Fibroblast of lung (primary cell): ENCODE measurements around the gene SPINT2. TPM values are rescaled to one million over a fixed set of nuclear protein-coding genes. Genes with fewer than 3 reads are reported as not detected.
"Not testable (repeated sequence)": the region's sequence is repeated elsewhere in the genome, so short reads cannot be mapped to it uniquely, and the experiment has no call there.

Experiments
- DNase-seq, 2 donors: peaks; one replicate each; pipeline versions ENCODE4 v3.0.0 to v3.0.0-alpha.2; 2010; ENCODE audit warnings: low read depth in 2 of 2
- H2AFZ ChIP-seq: 2 replicates; pipeline ENCODE4 v1.5.1; 2012; ENCODE audit warnings: low read length, control low read depth, inconsistent platforms
- H3K27ac ChIP-seq: 2 replicates; pipeline ENCODE4 v1.5.1; 2011; ENCODE audit warnings: low read length, control low read depth; ENCODE audit not compliant: insufficient read depth
- H3K27me3 ChIP-seq: 2 replicates; pipeline ENCODE4 v1.5.1; 2011; ENCODE audit warnings: mild to moderate bottlenecking, low read length; ENCODE audit not compliant: control insufficient read depth, insufficient read depth
- H3K36me3 ChIP-seq: 2 replicates; pipeline ENCODE4 v1.5.1; 2011; ENCODE audit warnings: low read length; ENCODE audit not compliant: control insufficient read depth, insufficient read depth
- H3K4me1 ChIP-seq: 2 replicates; pipeline ENCODE4 v1.5.1; 2011; ENCODE audit warnings: low read length; ENCODE audit not compliant: control insufficient read depth, insufficient read depth; ENCODE audit errors: extremely low read depth
- H3K4me2 ChIP-seq: 2 replicates; pipeline ENCODE4 v1.5.1; 2011; ENCODE audit warnings: low read length, control low read depth; ENCODE audit not compliant: insufficient read depth; ENCODE audit errors: extremely low read depth
- H3K4me3 ChIP-seq, 4 experiments: fragments of 200-600 bp in 1 of 4; sonication (generic) in 1 of 4; replicated peaks in 1 of 4; 2 replicates each; pipeline ENCODE4 v1.5.1; 2011 to 2016; ENCODE audit warnings: low read length in 4 of 4, low read depth in 3 of 4, mild to moderate bottlenecking in 3 of 4, control low read depth in 2 of 4, inconsistent platforms in 1 of 4, mixed read lengths in 1 of 4; ENCODE audit not compliant: insufficient read depth in 1 of 4; ENCODE audit errors: control extremely low read depth in 1 of 4
- H3K79me2 ChIP-seq: 2 replicates; pipeline ENCODE4 v1.5.1; 2012; ENCODE audit warnings: mild to moderate bottlenecking, low read length, inconsistent platforms; ENCODE audit not compliant: control insufficient read depth, insufficient read depth
- H3K9ac ChIP-seq: 2 replicates; pipeline ENCODE4 v1.5.1; 2011; ENCODE audit warnings: mild to moderate bottlenecking, low read length, control low read depth; ENCODE audit not compliant: insufficient read depth
- H3K9me3 ChIP-seq: 2 replicates; pipeline ENCODE4 v1.5.1; 2012; ENCODE audit warnings: low read depth, low read length; ENCODE audit not compliant: control insufficient read depth, insufficient read depth
- H4K20me1 ChIP-seq: 2 replicates; pipeline ENCODE4 v1.5.1; 2011; ENCODE audit warnings: low read length; ENCODE audit not compliant: control insufficient read depth, insufficient read depth; ENCODE audit errors: extremely low read depth
- EZH2 ChIP-seq: IDR thresholded peaks from 2 replicates; pipeline ENCODE4 v1.5.1; 2012; ENCODE audit warnings: low read length, control low read depth, mild to moderate bottlenecking; ENCODE audit errors: missing control alignments
- polyA plus RNA-seq, 2 donors: library from polyadenylated mRNA; depleted of rRNA in 1 of 2; stranded (reverse) in 1 of 2; unstranded in 1 of 2; fragments of >200 nt; gene quantifications; 2 replicates each; pipeline ENCODE4 v1.2.1, GENCODE V29; 2011 to 2012; ENCODE audit warnings: missing spikeins in 1 of 2
- total RNA-seq: library from RNA; depleted of rRNA; stranded (reverse); fragments of >200 nt; gene quantifications from 2 replicates; pipeline ENCODE4 v1.2.1, GENCODE V29; 2014
- TF ChIP-seq, protein P1 (sequence below), 2 donors: IDR thresholded peaks in 1 of 2; conservative IDR thresholded peaks in 1 of 2; 1 replicate in 1 of 2; 2 replicates in 1 of 2; pipeline ENCODE4 v1.5.1; 2011 to 2012; ENCODE audit warnings: low read length in 2 of 2, control low read depth in 1 of 2, inconsistent platforms in 1 of 2, low read depth in 1 of 2, mild to moderate bottlenecking in 1 of 2

Gene SPINT2
- total and polyA plus RNA-seq, 2 donors (not counting 1 experiment from before 2014, with no cell fraction given) = 4.5 to 4.6 TPM

DNA sequence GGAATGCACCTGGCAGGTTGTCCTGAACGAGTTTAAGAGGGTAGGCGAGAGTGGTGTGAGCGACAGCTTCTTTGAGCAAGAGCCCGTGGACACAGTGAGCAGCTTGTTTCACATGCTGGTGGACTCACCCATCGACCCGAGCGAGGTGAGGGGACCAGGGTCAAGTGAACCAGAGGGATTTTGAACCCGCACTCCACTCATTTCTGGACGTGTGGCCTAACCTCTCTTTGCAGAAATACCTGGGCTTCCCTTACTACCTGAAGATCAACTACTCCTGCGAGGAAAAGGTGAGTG lies 72.9 kb downstream of the SPINT2 start:
- TF ChIP-seq, protein P1, sequence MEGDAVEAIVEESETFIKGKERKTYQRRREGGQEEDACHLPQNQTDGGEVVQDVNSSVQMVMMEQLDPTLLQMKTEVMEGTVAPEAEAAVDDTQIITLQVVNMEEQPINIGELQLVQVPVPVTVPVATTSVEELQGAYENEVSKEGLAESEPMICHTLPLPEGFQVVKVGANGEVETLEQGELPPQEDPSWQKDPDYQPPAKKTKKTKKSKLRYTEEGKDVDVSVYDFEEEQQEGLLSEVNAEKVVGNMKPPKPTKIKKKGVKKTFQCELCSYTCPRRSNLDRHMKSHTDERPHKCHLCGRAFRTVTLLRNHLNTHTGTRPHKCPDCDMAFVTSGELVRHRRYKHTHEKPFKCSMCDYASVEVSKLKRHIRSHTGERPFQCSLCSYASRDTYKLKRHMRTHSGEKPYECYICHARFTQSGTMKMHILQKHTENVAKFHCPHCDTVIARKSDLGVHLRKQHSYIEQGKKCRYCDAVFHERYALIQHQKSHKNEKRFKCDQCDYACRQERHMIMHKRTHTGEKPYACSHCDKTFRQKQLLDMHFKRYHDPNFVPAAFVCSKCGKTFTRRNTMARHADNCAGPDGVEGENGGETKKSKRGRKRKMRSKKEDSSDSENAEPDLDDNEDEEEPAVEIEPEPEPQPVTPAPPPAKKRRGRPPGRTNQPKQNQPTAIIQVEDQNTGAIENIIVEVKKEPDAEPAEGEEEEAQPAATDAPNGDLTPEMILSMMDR (conservative IDR thresholded peaks at IDR 0.05 in 1 of 2, IDR thresholded peaks at IDR 0.05 in 1 of 2; ENCODE audit: low read depth in 1 of 2, low read length in 2 of 2) = no peak
- TF ChIP-seq EZH2 = no peak
- DNase-seq = no peak
- Histone ChIP-seq H3K27ac (no peak overlapping the region), H3K4me2 (peak overlapping the region; percentile 100), H3K9ac (no peak overlapping the region), H3K36me3 (no peaks in the 10 kb centered on the region), H3K79me2 (no peaks in the 10 kb centered on the region), H3K9me3 (no peaks in the 10 kb centered on the region), H3K4me3 (peak overlapping the region in 3 of 4 experiments; percentile 3 to 90 (median 19)), H4K20me1 (no peaks in the 10 kb centered on the region), H3K27me3 (no peaks in the 10 kb centered on the region), H2AFZ (peak overlapping the region; percentile 60), H3K4me1 (peaks cover 2% of the 10 kb centered on the region)

DNA sequence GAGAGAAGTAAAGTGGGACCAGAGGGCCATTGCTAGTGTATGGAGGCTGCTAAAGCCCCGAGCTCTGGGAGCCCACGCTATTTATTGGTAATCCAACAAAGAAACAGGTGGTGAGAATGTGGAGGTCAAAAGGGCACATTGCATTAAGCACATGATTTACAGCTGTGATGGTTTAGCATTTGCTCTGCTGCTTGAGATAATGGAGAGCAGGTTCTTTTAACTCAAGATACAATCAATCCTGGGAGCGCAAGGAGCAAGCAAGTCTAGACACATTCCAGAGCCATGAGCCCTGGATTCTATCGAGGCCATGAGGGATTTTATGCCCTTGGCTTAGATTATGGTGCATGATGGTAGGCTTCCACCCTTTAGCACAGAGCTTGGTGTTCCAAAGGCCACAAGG lies 74.6 kb downstream of the SPINT2 start:
- H3K36me3 ChIP-seq, H2AFZ ChIP-seq, H3K9ac ChIP-seq, H3K9me3 ChIP-seq, H3K4me1 ChIP-seq, H3K79me2 ChIP-seq, H3K4me2 ChIP-seq, H3K27me3 ChIP-seq, H4K20me1 ChIP-seq, H3K4me3 ChIP-seq, H3K27ac ChIP-seq: not testable (repeated sequence)
- DNase-seq = peak in 1 of 2 donors; percentile 39

DNA sequence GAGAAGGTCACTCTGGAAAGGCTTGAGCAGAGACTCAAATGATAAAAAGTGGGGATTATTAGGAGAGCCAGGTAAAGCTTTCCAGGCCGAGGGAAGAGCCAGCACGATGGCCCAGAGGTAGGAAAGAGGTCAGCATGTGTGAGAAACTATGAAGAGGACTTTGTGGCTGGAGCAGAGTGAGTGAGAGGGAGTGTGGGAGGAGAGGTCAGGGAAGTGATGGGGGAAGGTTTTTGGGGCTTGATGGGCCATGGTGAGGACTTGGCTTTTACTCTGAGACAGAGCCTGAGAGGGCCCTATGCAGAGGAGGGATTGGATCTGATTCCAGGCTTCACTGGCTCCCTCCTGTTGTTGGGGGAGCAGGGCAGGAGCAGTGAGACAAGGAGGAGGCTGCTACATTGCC lies 76.6 kb downstream of the SPINT2 start:
- no peak overlapping the region for H3K27ac ChIP-seq
- H3K4me3 ChIP-seq = no peak overlapping the region
- no peaks in the 10 kb centered on the region for H3K36me3 ChIP-seq
- TF ChIP-seq EZH2 = no peak
- TF ChIP-seq, protein P1 (conservative IDR thresholded peaks at IDR 0.05 in 1 of 2, IDR thresholded peaks at IDR 0.05 in 1 of 2; ENCODE audit: low read depth in 1 of 2, low read length in 2 of 2) = no peak
- H2AFZ ChIP-seq = no peak overlapping the region
- DNase-seq = no peak
- no peak overlapping the region for H3K9ac ChIP-seq
- no peaks in the 10 kb centered on the region for H3K27me3 ChIP-seq
- H3K4me1 ChIP-seq = peaks cover 2% of the 10 kb centered on the region
- H4K20me1 ChIP-seq = no peaks in the 10 kb centered on the region
- H3K4me2 ChIP-seq = no peak overlapping the region
- no peaks in the 10 kb centered on the region for H3K79me2 ChIP-seq
- no peaks in the 10 kb centered on the region for H3K9me3 ChIP-seq

Other genes starting within 250 kb of the SPINT2 start
- 0.50 and 0.51 TPM in 2 replicates for gene DPF1, start 40.4 kb upstream of the SPINT2 start, total RNA-seq
- gene DPF1, start 40.4 kb upstream of the SPINT2 start, polyA plus RNA-seq = 1.6 and 5.2 TPM in 2 replicates
- 2.1 and 7.1 TPM in 2 replicates for gene PPP1R14A, start 8.2 kb upstream of the SPINT2 start, total RNA-seq
- 2.2 and 146 TPM in 2 replicates for gene PPP1R14A, start 8.2 kb upstream of the SPINT2 start, polyA plus RNA-seq
- not detected in 2 replicates for gene C19orf33, start 39.7 kb downstream of the SPINT2 start, total RNA-seq
- gene C19orf33, start 39.7 kb downstream of the SPINT2 start, polyA plus RNA-seq = not detected in 2 replicates
- 32.6 and 73.3 TPM in 2 replicates for gene YIF1B, start 51.4 kb downstream of the SPINT2 start, total RNA-seq
- gene YIF1B, start 51.4 kb downstream of the SPINT2 start, polyA plus RNA-seq = 67.2 and 96.5 TPM in 2 replicates
- 1.8 and 3.0 TPM in 2 replicates for gene KCNK6, start 55.3 kb downstream of the SPINT2 start, total RNA-seq
- 4.0 and 48.1 TPM in 2 replicates for gene KCNK6, start 55.3 kb downstream of the SPINT2 start, polyA plus RNA-seq
- 1.3 and 2.0 TPM in 2 replicates for gene CATSPERG, start 71.3 kb downstream of the SPINT2 start, total RNA-seq
- 0.16 and 0.43 TPM in 2 replicates for gene CATSPERG, start 71.3 kb downstream of the SPINT2 start, polyA plus RNA-seq
- 190 and 217 TPM in 2 replicates for gene PSMD8, start 110.0 kb downstream of the SPINT2 start, total RNA-seq
- 287 and 366 TPM in 2 replicates for gene PSMD8, start 110.0 kb downstream of the SPINT2 start, polyA plus RNA-seq
- gene GGN, start 123.5 kb downstream of the SPINT2 start, total RNA-seq = under 0.01 and 0.50 TPM in 2 replicates
- 0.15 and 0.20 TPM in 2 replicates for gene GGN, start 123.5 kb downstream of the SPINT2 start, polyA plus RNA-seq
- 0.77 and 1.5 TPM in 2 replicates for gene SPRED3, start 124.1 kb downstream of the SPINT2 start, total RNA-seq
- gene SPRED3, start 124.1 kb downstream of the SPINT2 start, polyA plus RNA-seq = 2.0 and 4.8 TPM in 2 replicates
- 8.5 and 10.6 TPM in 2 replicates for gene FAM98C, start 138.5 kb downstream of the SPINT2 start, total RNA-seq
- 4.5 and 4.9 TPM in 2 replicates for gene FAM98C, start 138.5 kb downstream of the SPINT2 start, polyA plus RNA-seq
- not detected in 2 replicates for gene RASGRP4, start 161.6 kb downstream of the SPINT2 start, total RNA-seq
- not detected in 2 replicates for gene RASGRP4, start 161.6 kb downstream of the SPINT2 start, polyA plus RNA-seq
- under 0.01 and 0.26 TPM in 2 replicates for gene RYR1, start 169.1 kb downstream of the SPINT2 start, total RNA-seq
- under 0.01 and 0.09 TPM in 2 replicates for gene RYR1, start 169.1 kb downstream of the SPINT2 start, polyA plus RNA-seq